Liver (tissue), 9 donors: ENCODE results near the gene FAAP100. TPM values are rescaled to one million over a fixed set of nuclear protein-coding genes. Genes with fewer than 3 reads are reported as not detected.

Experiments
- DNase-seq: peaks from one replicate; pipeline ENCODE4 v3.0.0-alpha.2; 2017; ENCODE audit warnings: low spot score
- H3K27ac ChIP-seq, 2 donors: one replicate each; pipeline ENCODE4 v1.7.0; 2013; ENCODE audit warnings: inconsistent platforms in 2 of 2, low read length in 2 of 2, control low read depth in 1 of 2, low read depth in 1 of 2, mild to moderate bottlenecking in 1 of 2
- H3K27me3 ChIP-seq, 4 donors: one replicate each; pipeline versions ENCODE4 v1.6.1 to v1.7.0; 2013; ENCODE audit warnings: low read length in 3 of 4, inconsistent platforms in 1 of 4, mild to moderate bottlenecking in 1 of 4, moderate library complexity in 1 of 4; ENCODE audit not compliant: control insufficient read depth in 4 of 4, insufficient read depth in 4 of 4
- H3K36me3 ChIP-seq, 4 donors: one replicate each; pipeline versions ENCODE4 v1.6.1 to v1.7.0; 2013; ENCODE audit warnings: low read length in 3 of 4, mild to moderate bottlenecking in 3 of 4, low read depth in 1 of 4, moderate library complexity in 1 of 4; ENCODE audit not compliant: control insufficient read depth in 4 of 4, insufficient read depth in 3 of 4
- H3K4me1 ChIP-seq, 4 donors: one replicate each; pipeline versions ENCODE4 v1.6.1 to v1.7.0; 2013; ENCODE audit warnings: low read length in 3 of 4, mild to moderate bottlenecking in 3 of 4, moderate library complexity in 1 of 4; ENCODE audit not compliant: control insufficient read depth in 4 of 4, insufficient read depth in 4 of 4
- H3K4me3 ChIP-seq, 3 donors: one replicate each; pipeline versions ENCODE4 v1.6.1 to v1.7.0; 2013; ENCODE audit warnings: low read length in 3 of 3, control low read depth in 1 of 3, low read depth in 1 of 3, mild to moderate bottlenecking in 1 of 3
- H3K9ac ChIP-seq, 2 donors: one replicate each; pipeline ENCODE4 v1.7.0; 2013; ENCODE audit warnings: low read length in 2 of 2, mild to moderate bottlenecking in 2 of 2, moderate library complexity in 2 of 2, control low read depth in 1 of 2, low read depth in 1 of 2
- H3K9me3 ChIP-seq, 4 donors: one replicate each; pipeline versions ENCODE4 v1.6.1 to v1.7.0; 2013; ENCODE audit warnings: low read length in 3 of 4; ENCODE audit not compliant: control insufficient read depth in 4 of 4
- EGR1 ChIP-seq, 2 donors: IDR thresholded peaks; 2 replicates each; pipeline ENCODE4 v1.6.1; 2016 to 2018; ENCODE audit warnings: antibody characterized with exemption in 2 of 2, low read depth in 2 of 2
- FOXA1 ChIP-seq: IDR thresholded peaks from 2 replicates; pipeline ENCODE4 v1.6.1; 2016; ENCODE audit warnings: antibody characterized with exemption
- FOXA2 ChIP-seq: IDR thresholded peaks from 2 replicates; pipeline ENCODE4 v1.6.1; 2016; ENCODE audit warnings: antibody characterized with exemption
- GABPA ChIP-seq, 2 donors: IDR thresholded peaks in 1 of 2; conservative IDR thresholded peaks in 1 of 2; 2 replicates each; pipeline ENCODE4 v1.6.1; 2016; ENCODE audit warnings: antibody characterized with exemption in 2 of 2, mild to moderate bottlenecking in 1 of 2, moderate library complexity in 1 of 2
- HNF4A ChIP-seq, 2 donors: conservative IDR thresholded peaks; 2 replicates each; pipeline ENCODE4 v1.6.1; 2016; ENCODE audit warnings: antibody characterized with exemption in 2 of 2, mild to moderate bottlenecking in 2 of 2
- HNF4G ChIP-seq: IDR thresholded peaks from 2 replicates; pipeline ENCODE4 v1.6.1; 2016; ENCODE audit warnings: antibody characterized with exemption
- JUND ChIP-seq, 2 donors: IDR thresholded peaks; 2 replicates each; pipeline ENCODE4 v1.6.1; 2016; ENCODE audit warnings: antibody characterized with exemption in 2 of 2
- MAX ChIP-seq: IDR thresholded peaks from 2 replicates; pipeline ENCODE4 v1.6.1; 2016; ENCODE audit warnings: antibody characterized with exemption
- NR2F2 ChIP-seq: IDR thresholded peaks from 2 replicates; pipeline ENCODE4 v1.6.1; 2016; ENCODE audit warnings: antibody characterized with exemption
- RAD21 ChIP-seq, 2 donors: IDR thresholded peaks; 2 replicates each; pipeline ENCODE4 v1.6.1; 2016; ENCODE audit warnings: antibody characterized with exemption in 2 of 2, mild to moderate bottlenecking in 2 of 2
- REST ChIP-seq: IDR thresholded peaks from 2 replicates; pipeline ENCODE4 v1.6.1; 2016; ENCODE audit warnings: antibody characterized with exemption, mild to moderate bottlenecking
- SP1 ChIP-seq: IDR thresholded peaks from 2 replicates; pipeline ENCODE4 v1.6.1; 2018; ENCODE audit warnings: antibody characterized with exemption, mild to moderate bottlenecking
- TAF1 ChIP-seq: conservative IDR thresholded peaks from 2 replicates; pipeline ENCODE4 v1.6.1; 2016; ENCODE audit warnings: antibody characterized with exemption, mild to moderate bottlenecking
- YY1 ChIP-seq: IDR thresholded peaks from 2 replicates; pipeline ENCODE4 v1.6.1; 2016; ENCODE audit warnings: antibody characterized with exemption, mild to moderate bottlenecking
- ZBTB33 ChIP-seq: IDR thresholded peaks from 2 replicates; pipeline ENCODE4 v1.6.1; 2016; ENCODE audit warnings: antibody characterized with exemption
- WGBS: extraction: QIAGEN DNeasy Blood & Tissue Kit; methylation state at CpG from one replicate; pipeline ENCODE4 v1.1.7; 2013; 5-methylcytosine and 5-hydroxymethylcytosine counted together
- polyA plus RNA-seq, 2 donors: library from polyadenylated mRNA; stranded (reverse) in 1 of 2; unstranded in 1 of 2; fragments of 200-250 nt in 1 of 2; fragments of >200 nt in 1 of 2; fragmentation: Nextera tagmentation in 1 of 2; extraction: Ambion mirVana in 1 of 2; gene quantifications; one replicate each; pipeline versions ENCODE4 v1.2.1 to v1.2.3, GENCODE V29; 2013 to 2015
- total RNA-seq, 2 donors: library from RNA; depleted of rRNA; stranded (reverse); fragments of >200 nt; gene quantifications; one replicate each; pipeline ENCODE4 v1.2.3, GENCODE V29; 2014
- TF ChIP-seq, protein P1 (sequence below): IDR thresholded peaks from 2 replicates; pipeline ENCODE4 v1.6.1; 2016; ENCODE audit warnings: antibody characterized with exemption
- TF ChIP-seq, protein P2 (sequence below): fragments of 150-350 bp; IDR thresholded peaks from 2 replicates; pipeline ENCODE4 v1.5.1; 2017; ENCODE audit warnings: improper control_type of control experiment, low read depth, low read length; ENCODE audit not compliant: missing input control
- donor health status: healthy.
- donor health status: healthy.
- donor health status: healthy.
- donor health status: healthy.
- donor health status: healthy.

Gene FAAP100
- total and polyA plus RNA-seq, 4 donors = 8.1 to 14.7 (median 9.7) TPM

DNA sequence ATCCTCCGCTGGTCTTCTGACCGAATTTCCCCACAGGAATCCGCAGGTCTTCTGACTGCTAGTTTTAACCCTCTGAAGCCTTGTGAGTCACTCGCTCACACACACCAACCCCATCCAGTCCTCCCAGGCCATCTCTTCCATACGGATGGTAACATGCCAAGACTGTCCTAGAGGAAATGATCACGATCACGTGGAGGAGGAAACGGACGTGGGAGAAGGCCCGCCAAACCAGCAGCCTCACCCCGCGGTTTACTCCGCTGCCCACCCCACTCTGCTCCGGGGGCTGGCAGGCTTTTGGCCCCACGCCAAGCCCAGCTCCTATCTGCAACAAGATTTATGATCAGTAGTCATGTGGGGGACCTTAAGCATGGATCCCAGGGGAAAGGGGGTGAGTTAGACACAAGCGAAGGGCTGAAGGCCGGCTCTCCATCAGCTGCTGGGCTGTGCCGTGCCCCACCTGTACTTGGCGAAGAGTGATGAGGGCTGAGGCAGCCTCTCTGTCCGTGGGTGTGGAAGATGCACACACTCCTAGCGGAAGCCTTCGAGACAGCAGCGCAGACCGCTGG lies 1.5 kb upstream of the FAAP100 start:
- Histone ChIP-seq H3K4me1 (peaks cover 5 to 35% (median 31%) of the 10 kb centered on the region in 4 donors), H3K27me3 (no peaks in the 10 kb centered on the region), H3K36me3 (peaks cover 2 to 29% (median 8%) of the 10 kb centered on the region in 4 donors), H3K9ac (peak overlapping the region in 1 of 2 donors; percentile 17), H3K27ac (peak overlapping the region in 1 of 2 donors; percentile 33), H3K9me3 (no peaks in the 10 kb centered on the region), H3K4me3 (peak overlapping the region in 1 of 3 donors; percentile 94)
- no peak for DNase-seq
- WGBS = 57% methylated on average over 24 of the region's 24 CpGs
- no peak for TF ChIP-seq RAD21 (IDR thresholded peaks at IDR 0.05)
- TF ChIP-seq JUND (IDR thresholded peaks at IDR 0.05) = no peak
- TF ChIP-seq NR2F2 = no peak
- no peak for TF ChIP-seq HNF4A (conservative IDR thresholded peaks at IDR 0.05)
- no peak for TF ChIP-seq TAF1
- TF ChIP-seq, protein P1, sequence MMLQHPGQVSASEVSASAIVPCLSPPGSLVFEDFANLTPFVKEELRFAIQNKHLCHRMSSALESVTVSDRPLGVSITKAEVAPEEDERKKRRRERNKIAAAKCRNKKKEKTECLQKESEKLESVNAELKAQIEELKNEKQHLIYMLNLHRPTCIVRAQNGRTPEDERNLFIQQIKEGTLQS = no peak

DNA sequence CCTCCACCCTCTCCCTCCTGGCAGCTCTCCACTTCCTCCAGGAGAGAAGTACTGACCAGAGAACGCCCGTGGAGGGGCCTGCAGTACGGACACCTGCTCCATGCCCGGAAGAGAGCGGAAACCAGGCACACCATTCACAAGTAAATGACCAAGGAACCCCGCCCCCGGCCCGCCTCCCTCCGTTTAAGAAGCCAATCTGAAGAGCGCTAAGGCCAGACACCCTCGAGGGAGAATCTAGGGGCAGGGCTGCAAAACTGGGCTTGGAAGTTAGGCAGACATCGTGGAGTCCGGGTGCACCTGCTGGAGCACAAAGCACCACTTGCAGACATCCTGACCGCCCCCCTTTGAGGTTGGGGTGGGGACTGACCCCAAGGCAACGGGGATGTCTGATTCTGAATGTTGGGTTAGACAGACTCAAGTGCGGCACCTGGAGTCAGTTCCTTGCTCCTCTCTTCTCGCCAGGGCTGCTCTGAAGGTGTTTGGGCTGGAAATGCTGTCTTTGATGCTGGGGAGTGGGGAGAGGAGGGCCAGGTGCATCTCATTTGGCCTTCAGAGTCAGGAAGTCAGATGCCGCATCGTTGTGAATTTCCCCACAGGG lies 964 bp upstream of the FAAP100 start:
- H3K27me3 ChIP-seq = no peaks in the 10 kb centered on the region
- TF ChIP-seq SP1 = no peak
- no peak for TF ChIP-seq EGR1 (IDR thresholded peaks at IDR 0.05; ENCODE audit: low read depth in 2 of 2)
- TF ChIP-seq FOXA1 = no peak
- TF ChIP-seq HNF4G = no peak
- TF ChIP-seq NR2F2 = no peak
- no peak for TF ChIP-seq YY1
- TF ChIP-seq GABPA (IDR thresholded peaks at IDR 0.05 in 1 of 2, conservative IDR thresholded peaks at IDR 0.05 in 1 of 2) = no peak
- no peak for TF ChIP-seq TAF1
- TF ChIP-seq, protein P2, sequence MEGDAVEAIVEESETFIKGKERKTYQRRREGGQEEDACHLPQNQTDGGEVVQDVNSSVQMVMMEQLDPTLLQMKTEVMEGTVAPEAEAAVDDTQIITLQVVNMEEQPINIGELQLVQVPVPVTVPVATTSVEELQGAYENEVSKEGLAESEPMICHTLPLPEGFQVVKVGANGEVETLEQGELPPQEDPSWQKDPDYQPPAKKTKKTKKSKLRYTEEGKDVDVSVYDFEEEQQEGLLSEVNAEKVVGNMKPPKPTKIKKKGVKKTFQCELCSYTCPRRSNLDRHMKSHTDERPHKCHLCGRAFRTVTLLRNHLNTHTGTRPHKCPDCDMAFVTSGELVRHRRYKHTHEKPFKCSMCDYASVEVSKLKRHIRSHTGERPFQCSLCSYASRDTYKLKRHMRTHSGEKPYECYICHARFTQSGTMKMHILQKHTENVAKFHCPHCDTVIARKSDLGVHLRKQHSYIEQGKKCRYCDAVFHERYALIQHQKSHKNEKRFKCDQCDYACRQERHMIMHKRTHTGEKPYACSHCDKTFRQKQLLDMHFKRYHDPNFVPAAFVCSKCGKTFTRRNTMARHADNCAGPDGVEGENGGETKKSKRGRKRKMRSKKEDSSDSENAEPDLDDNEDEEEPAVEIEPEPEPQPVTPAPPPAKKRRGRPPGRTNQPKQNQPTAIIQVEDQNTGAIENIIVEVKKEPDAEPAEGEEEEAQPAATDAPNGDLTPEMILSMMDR = no peak
- no peak for TF ChIP-seq FOXA2
- WGBS = 13% methylated on average over 19 of the region's 19 CpGs
- peaks cover 0 to 24% (median 3%) of the 10 kb centered on the region in 4 donors for H3K36me3 ChIP-seq
- H3K9me3 ChIP-seq = no peaks in the 10 kb centered on the region
- peak overlapping the region in 1 of 2 donors; percentile 17 for H3K9ac ChIP-seq
- peak overlapping the region; percentile 85 to 86 for H3K27ac ChIP-seq
- H3K4me1 ChIP-seq = peaks cover 5 to 36% (median 31%) of the 10 kb centered on the region in 4 donors
- DNase-seq = peak; percentile 69
- peak overlapping the region; percentile 77 to 97 (median 94) for H3K4me3 ChIP-seq

DNA sequence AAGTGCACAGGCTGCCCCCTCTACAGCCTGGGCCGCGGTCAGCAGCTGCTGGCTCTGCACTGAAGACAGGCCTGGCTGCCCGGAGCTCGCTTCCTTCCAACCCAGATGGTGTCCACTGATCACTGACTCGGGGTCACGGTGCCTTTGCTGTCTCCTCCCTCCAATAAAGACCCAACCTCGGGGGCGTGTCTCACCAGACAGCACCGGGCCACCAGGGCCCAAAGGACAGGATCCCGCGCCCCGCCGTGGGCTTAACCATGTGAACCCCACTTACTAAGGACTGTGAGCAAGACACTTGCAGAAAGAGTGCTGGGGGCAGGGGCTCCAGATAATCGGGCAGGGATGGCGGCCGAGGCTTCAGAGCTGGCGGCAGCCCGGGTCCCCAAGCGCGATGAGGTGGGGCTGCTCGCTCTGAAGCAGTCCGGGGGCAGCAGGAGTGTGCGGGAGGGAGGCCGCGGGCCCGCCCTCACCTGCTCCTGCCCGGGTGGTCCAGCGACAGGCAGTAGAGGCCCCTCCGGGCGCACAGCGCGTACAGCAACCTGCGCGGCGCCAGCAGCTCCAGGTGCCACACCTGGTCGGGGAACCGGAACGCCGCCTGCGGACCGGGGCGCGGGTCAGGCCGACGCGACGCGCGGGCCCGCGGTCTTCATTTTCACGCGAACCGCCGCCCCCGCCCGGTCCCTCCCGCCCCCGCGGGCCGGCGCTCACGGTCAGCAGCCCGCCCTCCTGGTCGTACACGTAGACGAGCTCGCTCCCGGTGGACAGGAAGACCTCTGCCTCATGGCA lies 502 bp downstream of the FAAP100 start:
- peaks cover 5 to 38% (median 31%) of the 10 kb centered on the region in 4 donors for H3K4me1 ChIP-seq
- no peaks in the 10 kb centered on the region for H3K27me3 ChIP-seq
- H3K27ac ChIP-seq = peak overlapping the region; percentile 85 to 86
- WGBS = under 1% methylated on average over 69 of the region's 69 CpGs
- peak overlapping the region; percentile 17 to 38 for H3K9ac ChIP-seq
- peaks cover 5 to 24% (median 7%) of the 10 kb centered on the region in 4 donors for H3K36me3 ChIP-seq
- TF ChIP-seq EGR1 (IDR thresholded peaks at IDR 0.05; ENCODE audit: low read depth in 2 of 2) = no peak
- no peak for TF ChIP-seq REST
- TF ChIP-seq JUND (IDR thresholded peaks at IDR 0.05) = no peak
- TF ChIP-seq MAX = no peak
- TF ChIP-seq HNF4A (conservative IDR thresholded peaks at IDR 0.05) = no peak
- TF ChIP-seq GABPA (IDR thresholded peaks at IDR 0.05 in 1 of 2, conservative IDR thresholded peaks at IDR 0.05 in 1 of 2) = no peak
- TF ChIP-seq ZBTB33 = no peak
- no peak for TF ChIP-seq SP1
- TF ChIP-seq NR2F2 = no peak
- no peak for TF ChIP-seq HNF4G
- H3K9me3 ChIP-seq = no peaks in the 10 kb centered on the region
- peak overlapping the region; percentile 77 to 97 (median 94) for H3K4me3 ChIP-seq
- peak; percentile 60 for DNase-seq
